HEK293 (cell line): ENCODE measurements around the gene ZNF688.

Experiments used
- BCL11B ChIP-seq: fragments of 450-650 bp; formaldehyde crosslinking; IDR thresholded peaks from 2 replicates; pipeline ENCODE4 v1.5.1; 2016; ENCODE audit warnings: low read depth, missing biosample characterization, missing genetic modification characterization
- BCL6B ChIP-seq: fragments of 450-650 bp; formaldehyde crosslinking; IDR thresholded peaks from 2 replicates; pipeline ENCODE4 v1.5.1; 2017; ENCODE audit warnings: missing biosample characterization, missing genetic modification characterization
- PATZ1 ChIP-seq: fragments of 450-650 bp; formaldehyde crosslinking; IDR thresholded peaks from 2 replicates; pipeline ENCODE4 v1.5.1; 2016; ENCODE audit warnings: missing biosample characterization, missing genetic modification characterization
- RBAK ChIP-seq: fragments of 450-650 bp; formaldehyde crosslinking; IDR thresholded peaks from 2 replicates; pipeline ENCODE4 v1.5.1; 2016; ENCODE audit warnings: missing biosample characterization, missing genetic modification characterization
- REST ChIP-seq: fragments of 450-650 bp; formaldehyde crosslinking; IDR thresholded peaks from 2 replicates; pipeline ENCODE4 v1.5.1; 2016; ENCODE audit warnings: missing biosample characterization, missing genetic modification characterization
- TCF7L2 ChIP-seq: IDR thresholded peaks from 2 replicates; pipeline ENCODE4 v1.6.1; 2011; ENCODE audit warnings: low read depth, mild to moderate bottlenecking, inconsistent platforms, low read length, moderate library complexity, borderline replicate concordance
- ZNF133 ChIP-seq: fragments of 450-650 bp; formaldehyde crosslinking; IDR thresholded peaks from 2 replicates; pipeline ENCODE4 v1.5.1; 2016; ENCODE audit warnings: missing biosample characterization, missing genetic modification characterization
- ZNF221 ChIP-seq: fragments of 450-650 bp; formaldehyde crosslinking; IDR thresholded peaks from 2 replicates; pipeline ENCODE4 v1.5.1; 2017; ENCODE audit warnings: missing biosample characterization, missing genetic modification characterization, borderline replicate concordance
- ZNF266 ChIP-seq: fragments of 450-650 bp; formaldehyde crosslinking; IDR thresholded peaks from 2 replicates; pipeline ENCODE4 v1.5.1; 2016; ENCODE audit warnings: missing biosample characterization, missing genetic modification characterization, low read depth
- ZNF280D ChIP-seq: fragments of 450-650 bp; formaldehyde crosslinking; IDR thresholded peaks from 2 replicates; pipeline ENCODE4 v1.5.1; 2016; ENCODE audit warnings: missing biosample characterization, missing genetic modification characterization
- ZNF302 ChIP-seq: fragments of 450-650 bp; formaldehyde crosslinking; IDR thresholded peaks from 2 replicates; pipeline ENCODE4 v1.5.1; 2016; ENCODE audit warnings: missing biosample characterization, missing genetic modification characterization, low read depth
- ZNF362 ChIP-seq: fragments of 450-650 bp; formaldehyde crosslinking; IDR thresholded peaks from 2 replicates; pipeline ENCODE4 v1.5.1; 2016; ENCODE audit warnings: missing biosample characterization, missing genetic modification characterization
- ZNF391 ChIP-seq: fragments of 450-650 bp; formaldehyde crosslinking; IDR thresholded peaks from 2 replicates; pipeline ENCODE4 v1.5.1; 2016; ENCODE audit warnings: low read depth, missing biosample characterization, missing genetic modification characterization, borderline replicate concordance
- ZNF768 ChIP-seq: fragments of 450-650 bp; formaldehyde crosslinking; IDR thresholded peaks from 2 replicates; pipeline ENCODE4 v1.5.1; 2018; ENCODE audit warnings: missing biosample characterization, mild to moderate bottlenecking, missing genetic modification characterization
- TF ChIP-seq, protein P1 (sequence below): fragments of 450-650 bp; formaldehyde crosslinking; IDR thresholded peaks from 2 replicates; pipeline ENCODE4; 2016; ENCODE audit warnings: missing biosample characterization, missing genetic modification characterization
- TF ChIP-seq, protein P2 (sequence below): fragments of 450-650 bp; IDR thresholded peaks from 2 replicates; pipeline ENCODE4 v1.5.1; 2018; ENCODE audit warnings: missing biosample characterization, missing genetic modification characterization
- TF ChIP-seq, protein P3 (sequence below): fragments of 450-650 bp; formaldehyde crosslinking; optimal IDR thresholded peaks from 2 replicates; pipeline ENCODE3; 2016; ENCODE audit warnings: missing biosample characterization, mild to moderate bottlenecking, missing genetic modification characterization
- TF ChIP-seq, protein P4 (sequence below): fragments of 450-650 bp; formaldehyde crosslinking; IDR thresholded peaks from 2 replicates; pipeline ENCODE4 v1.5.1; 2016; ENCODE audit warnings: missing biosample characterization, missing genetic modification characterization

ZNF688 gene

DNA sequence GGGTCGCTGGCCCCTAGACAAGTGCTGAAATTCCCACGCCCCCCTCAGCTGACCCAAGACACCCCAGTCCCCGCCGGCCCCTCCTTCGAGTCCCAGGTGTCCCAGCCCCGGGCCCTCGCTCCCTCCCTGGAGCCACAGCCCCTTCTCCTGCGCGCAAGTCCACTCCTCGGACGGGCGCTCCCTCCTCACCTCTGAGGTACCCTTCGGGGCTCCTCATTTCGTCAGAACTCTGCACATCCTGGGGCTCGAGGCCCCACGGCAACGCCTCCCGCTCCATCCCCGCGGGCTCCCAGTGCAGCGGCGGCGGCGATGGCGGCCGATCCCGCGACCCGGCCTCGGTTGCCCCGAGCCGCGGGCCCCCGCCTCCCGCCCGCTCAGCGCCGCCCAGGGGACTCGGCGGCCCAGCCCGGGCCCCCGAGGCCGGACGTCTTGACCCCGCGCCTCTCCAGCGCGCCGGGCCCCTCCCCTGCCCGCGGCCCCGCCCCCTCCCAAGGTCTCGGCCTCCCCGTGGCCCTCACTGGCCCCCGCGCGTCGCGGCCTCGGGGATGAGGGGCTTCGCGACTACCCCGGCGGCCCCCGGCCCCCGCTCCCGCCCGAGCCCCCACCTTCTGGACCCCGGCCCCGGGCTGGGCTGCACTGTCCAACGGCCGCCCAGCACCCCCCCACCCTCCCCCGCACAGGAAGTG is 45.2 kb downstream of the ZNF688 start, which contains the start of gene ZNF768 (continued):
- TF ChIP-seq, protein P1, sequence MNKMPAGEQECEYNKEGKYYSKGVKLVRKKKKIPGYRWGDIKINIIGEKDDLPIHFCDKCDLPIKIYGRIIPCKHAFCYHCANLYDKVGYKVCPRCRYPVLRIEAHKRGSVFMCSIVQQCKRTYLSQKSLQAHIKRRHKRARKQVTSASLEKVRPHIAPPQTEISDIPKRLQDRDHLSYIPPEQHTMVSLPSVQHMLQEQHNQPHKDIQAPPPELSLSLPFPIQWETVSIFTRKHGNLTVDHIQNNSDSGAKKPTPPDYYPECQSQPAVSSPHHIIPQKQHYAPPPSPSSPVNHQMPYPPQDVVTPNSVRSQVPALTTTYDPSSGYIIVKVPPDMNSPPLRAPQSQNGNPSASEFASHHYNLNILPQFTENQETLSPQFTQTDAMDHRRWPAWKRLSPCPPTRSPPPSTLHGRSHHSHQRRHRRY (tag by site-specific recombination) = peak; percentile 22; the same call in 1 of the 2 replicates
- no peak for TF ChIP-seq RBAK (tag by site-specific recombination)
- TF ChIP-seq ZNF280D = no peak
- no peak for TF ChIP-seq ZNF362
- TF ChIP-seq TCF7L2 = no peak
- no peak for TF ChIP-seq ZNF221
- TF ChIP-seq ZNF391 = peak; percentile 51; the same call in 1 of the 2 replicates
- TF ChIP-seq REST (tag by site-specific recombination) = peak; percentile 98
- TF ChIP-seq, protein P2, sequence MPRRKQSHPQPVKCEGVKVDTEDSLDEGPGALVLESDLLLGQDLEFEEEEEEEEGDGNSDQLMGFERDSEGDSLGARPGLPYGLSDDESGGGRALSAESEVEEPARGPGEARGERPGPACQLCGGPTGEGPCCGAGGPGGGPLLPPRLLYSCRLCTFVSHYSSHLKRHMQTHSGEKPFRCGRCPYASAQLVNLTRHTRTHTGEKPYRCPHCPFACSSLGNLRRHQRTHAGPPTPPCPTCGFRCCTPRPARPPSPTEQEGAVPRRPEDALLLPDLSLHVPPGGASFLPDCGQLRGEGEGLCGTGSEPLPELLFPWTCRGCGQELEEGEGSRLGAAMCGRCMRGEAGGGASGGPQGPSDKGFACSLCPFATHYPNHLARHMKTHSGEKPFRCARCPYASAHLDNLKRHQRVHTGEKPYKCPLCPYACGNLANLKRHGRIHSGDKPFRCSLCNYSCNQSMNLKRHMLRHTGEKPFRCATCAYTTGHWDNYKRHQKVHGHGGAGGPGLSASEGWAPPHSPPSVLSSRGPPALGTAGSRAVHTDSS (tag by site-specific recombination) = no peak
- no peak for TF ChIP-seq ZNF266 (tag by site-specific recombination)
- no peak for TF ChIP-seq ZNF302
- no peak for TF ChIP-seq BCL6B (tag by site-specific recombination)
- TF ChIP-seq, protein P3, sequence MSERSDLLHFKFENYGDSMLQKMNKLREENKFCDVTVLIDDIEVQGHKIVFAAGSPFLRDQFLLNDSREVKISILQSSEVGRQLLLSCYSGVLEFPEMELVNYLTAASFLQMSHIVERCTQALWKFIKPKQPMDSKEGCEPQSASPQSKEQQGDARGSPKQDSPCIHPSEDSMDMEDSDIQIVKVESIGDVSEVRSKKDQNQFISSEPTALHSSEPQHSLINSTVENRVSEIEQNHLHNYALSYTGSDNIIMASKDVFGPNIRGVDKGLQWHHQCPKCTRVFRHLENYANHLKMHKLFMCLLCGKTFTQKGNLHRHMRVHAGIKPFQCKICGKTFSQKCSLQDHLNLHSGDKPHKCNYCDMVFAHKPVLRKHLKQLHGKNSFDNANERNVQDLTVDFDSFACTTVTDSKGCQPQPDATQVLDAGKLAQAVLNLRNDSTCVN (tag by site-specific recombination) = no peak
- TF ChIP-seq ZNF768 (tag by site-specific recombination) = no peak
- peak; percentile 53 for TF ChIP-seq PATZ1 (tag by site-specific recombination)
- TF ChIP-seq, protein P4, sequence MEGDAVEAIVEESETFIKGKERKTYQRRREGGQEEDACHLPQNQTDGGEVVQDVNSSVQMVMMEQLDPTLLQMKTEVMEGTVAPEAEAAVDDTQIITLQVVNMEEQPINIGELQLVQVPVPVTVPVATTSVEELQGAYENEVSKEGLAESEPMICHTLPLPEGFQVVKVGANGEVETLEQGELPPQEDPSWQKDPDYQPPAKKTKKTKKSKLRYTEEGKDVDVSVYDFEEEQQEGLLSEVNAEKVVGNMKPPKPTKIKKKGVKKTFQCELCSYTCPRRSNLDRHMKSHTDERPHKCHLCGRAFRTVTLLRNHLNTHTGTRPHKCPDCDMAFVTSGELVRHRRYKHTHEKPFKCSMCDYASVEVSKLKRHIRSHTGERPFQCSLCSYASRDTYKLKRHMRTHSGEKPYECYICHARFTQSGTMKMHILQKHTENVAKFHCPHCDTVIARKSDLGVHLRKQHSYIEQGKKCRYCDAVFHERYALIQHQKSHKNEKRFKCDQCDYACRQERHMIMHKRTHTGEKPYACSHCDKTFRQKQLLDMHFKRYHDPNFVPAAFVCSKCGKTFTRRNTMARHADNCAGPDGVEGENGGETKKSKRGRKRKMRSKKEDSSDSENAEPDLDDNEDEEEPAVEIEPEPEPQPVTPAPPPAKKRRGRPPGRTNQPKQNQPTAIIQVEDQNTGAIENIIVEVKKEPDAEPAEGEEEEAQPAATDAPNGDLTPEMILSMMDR (tag by site-specific recombination) = no peak
- TF ChIP-seq ZNF133 = no peak
- no peak for TF ChIP-seq BCL11B (tag by site-specific recombination)
